ENCODE data around the gene GNA15.

- TF ChIP-seq CTCF (IDR thresholded peaks at IDR 0.05; ENCODE audit: borderline replicate concordance, extremely low read depth, low read length, poor library complexity, severe bottlenecking), result no peak
- no peak for TF ChIP-seq EZH2 (IDR thresholded peaks at IDR 0.05; ENCODE audit: borderline replicate concordance, low read depth, low read length, severe bottlenecking)
Measured at GRCh38 chr19:3106509-3107141, 29.2 kb upstream of the GNA15 start.
